Esophagus squamous epithelium (tissue), 5 donors: ENCODE measurements around the gene GPR78. TPM values are rescaled to one million over a fixed set of nuclear protein-coding genes. Genes with fewer than 3 reads are reported as not detected.

Experiments
- DNase-seq: peaks from one replicate; lab custom pipeline; 2025; lab: John Stamatoyannopoulos, UW
- H3K27ac ChIP-seq, 4 donors: fragments of 200-600 bp; sonication (generic); one replicate each; pipeline ENCODE4 v1.5.1; 2016 to 2019; ENCODE audit warnings: mild to moderate bottlenecking in 1 of 4
- H3K27me3 ChIP-seq, 4 donors: fragments of 200-600 bp; sonication (generic); 1 replicate in 3 of 4; 2 replicates in 1 of 4; pipeline versions ENCODE4 v1.5.1 to v1.6.0; 2017 to 2021; ENCODE audit warnings: antibody characterized with exemption in 1 of 4
- H3K36me3 ChIP-seq, 3 donors: fragments of 200-600 bp; sonication (generic); one replicate each; pipeline ENCODE4 v1.5.1; 2016 to 2019
- H3K4me1 ChIP-seq, 3 donors: fragments of 200-600 bp; sonication (generic); one replicate each; pipeline ENCODE4 v1.5.1; 2017 to 2019
- H3K4me3 ChIP-seq, 4 donors: fragments of 200-600 bp; sonication (generic); 1 replicate in 3 of 4; 2 replicates in 1 of 4; pipeline ENCODE4 v1.5.1; 2016 to 2019; ENCODE audit warnings: mild to moderate bottlenecking in 2 of 4, moderate library complexity in 1 of 4
- H3K9me3 ChIP-seq, 3 donors: fragments of 200-600 bp; sonication (generic); one replicate each; pipeline ENCODE4 v1.5.1; 2016 to 2019
- CTCF ChIP-seq, 6 experiments: fragments of 450-650 bp in 4 of 6; fragments of 200-600 bp in 2 of 6; sonication (generic) in 2 of 6; IDR thresholded peaks; one replicate each; pipeline ENCODE4 v1.5.1; 2016 to 2019; ENCODE audit warnings: antibody characterized with exemption in 6 of 6, mild to moderate bottlenecking in 4 of 6, moderate library complexity in 4 of 6
- POLR2A ChIP-seq, 4 donors: fragments of 450-650 bp; IDR thresholded peaks; one replicate each; pipeline ENCODE4 v1.6.1; 2017; ENCODE audit warnings: antibody characterized with exemption in 4 of 4, mild to moderate bottlenecking in 4 of 4, moderate library complexity in 3 of 4
- WGBS, 2 donors: methylation state at CpG; one replicate each; pipeline ENCODE4 v1.1.5; 2018; 5-methylcytosine and 5-hydroxymethylcytosine counted together
- intact Hi-C: fragments of 100-400 bp; cut with DNase I; formaldehyde crosslinking; loops from one replicate; pipeline ENCODE4 v1.15.0; 2022
- total RNA-seq, 4 donors: library from RNA; depleted of rRNA; stranded (reverse); fragments of >200 nt; gene quantifications; one replicate each; pipeline ENCODE4 v1.1.0, GENCODE V29; 2016
- donor health status: DM: yes; HTN: yes; CAD: no.

The GPR78 gene
- total RNA-seq, 4 donors from 2014 or later = 2.5 to 8.3 (median 3.1) TPM

GRCh38 chr4:8581094-8581861 lies 1.1 kb downstream of the GPR78 start:
- intact Hi-C loops = no loop called here
- H3K27me3 ChIP-seq = peaks cover 0 to 83% (median 2%) of the 10 kb centered on the region in 4 donors
- H3K4me1 ChIP-seq = peaks cover 0 to 16% (median 0%) of the 10 kb centered on the region in 3 donors
- 30 to 94% methylated on average over 2 to 18 of the region's 66 CpGs for WGBS, 2 donors
- DNase-seq = no peak
- TF ChIP-seq POLR2A (IDR thresholded peaks at IDR 0.05) (no peak), CTCF (IDR thresholded peaks at IDR 0.05) (no peak)
- no peak overlapping the region for H3K4me3 ChIP-seq
- H3K36me3 ChIP-seq = no peaks in the 10 kb centered on the region
- no peak overlapping the region for H3K27ac ChIP-seq
- H3K9me3 ChIP-seq = no peaks in the 10 kb centered on the region

- TF ChIP-seq CTCF (IDR thresholded peaks at IDR 0.05) (no peak), POLR2A (IDR thresholded peaks at IDR 0.05) (no peak)
- H3K4me1 ChIP-seq = peaks cover 0 to 16% (median 0%) of the 10 kb centered on the region in 3 donors
- H3K4me3 ChIP-seq = no peak overlapping the region
- no peak overlapping the region for H3K27ac ChIP-seq
- no peaks in the 10 kb centered on the region for H3K9me3 ChIP-seq
- intact Hi-C loops = no loop called here
- no peaks in the 10 kb centered on the region for H3K36me3 ChIP-seq
- 22 to 44% methylated on average over 1 to 2 of the region's 2 CpGs for WGBS, 2 donors
- H3K27me3 ChIP-seq = peaks cover 0 to 87% (median 2%) of the 10 kb centered on the region in 4 donors
- DNase-seq = no peak
These were observed 1.8 kb downstream of the GPR78 start for GRCh38 chr4:8582016-8582415.

- Histone ChIP-seq H3K27ac (no peak overlapping the region), H3K4me3 (no peak overlapping the region), H3K27me3 (peaks cover 0 to 88% (median 2%) of the 10 kb centered on the region in 4 donors), H3K4me1 (peaks cover 0 to 16% (median 0%) of the 10 kb centered on the region in 3 donors), H3K36me3 (no peaks in the 10 kb centered on the region), H3K9me3 (no peaks in the 10 kb centered on the region)
- DNase-seq = no peak
- TF ChIP-seq CTCF (IDR thresholded peaks at IDR 0.05) (no peak), POLR2A (IDR thresholded peaks at IDR 0.05) (no peak)
- 95% methylated on average over 3 of the region's 12 CpGs; no CpG with 5 or more reads in 1 of the 2 donors for WGBS, 2 donors
- intact Hi-C loops = no loop called here
These were observed 2.2 kb downstream of the GPR78 start for GRCh38 chr4:8582436-8582835.

- intact Hi-C loops = no loop called here
- Histone ChIP-seq H3K27ac (no peak overlapping the region), H3K36me3 (no peaks in the 10 kb centered on the region), H3K9me3 (no peaks in the 10 kb centered on the region), H3K27me3 (peaks cover 0 to 89% (median 2%) of the 10 kb centered on the region in 4 donors), H3K4me3 (no peak overlapping the region), H3K4me1 (peaks cover 0 to 16% (median 0%) of the 10 kb centered on the region in 3 donors)
- WGBS, 2 donors = 33 to 69% methylated on average over 5 to 6 of the region's 9 CpGs
- TF ChIP-seq POLR2A (IDR thresholded peaks at IDR 0.05) = no peak
- TF ChIP-seq CTCF (IDR thresholded peaks at IDR 0.05) = no peak
- DNase-seq = no peak
These were observed 2.9 kb downstream of the GPR78 start for GRCh38 chr4:8582941-8583654.

- DNase-seq = no peak
- intact Hi-C loops = no loop called here
- peaks cover 0 to 16% (median 0%) of the 10 kb centered on the region in 3 donors for H3K4me1 ChIP-seq
- 50 to 66% methylated on average over 4 of the region's 4 CpGs for WGBS, 2 donors
- no peaks in the 10 kb centered on the region for H3K9me3 ChIP-seq
- H3K27ac ChIP-seq = no peak overlapping the region
- no peak overlapping the region for H3K4me3 ChIP-seq
- no peaks in the 10 kb centered on the region for H3K36me3 ChIP-seq
- TF ChIP-seq CTCF (IDR thresholded peaks at IDR 0.05) = no peak
- no peak for TF ChIP-seq POLR2A (IDR thresholded peaks at IDR 0.05)
- H3K27me3 ChIP-seq = peaks cover 0 to 89% (median 2%) of the 10 kb centered on the region in 4 donors
These were observed 3.4 kb downstream of the GPR78 start for GRCh38 chr4:8583655-8584025.
